Measurements from ENCODE around the gene PHLPP1. TPM values are rescaled to one million over a fixed set of nuclear protein-coding genes. Genes with fewer than 3 reads are reported as not detected.

PHLPP1 gene
- total and polyA plus RNA-seq, 2 of the 13 experiments (the other 11 are each of a cell fraction or from before 2014, with no cell fraction given): 9.8 to 18.5 TPM

- Histone ChIP-seq H3K4me1 (ENCODE audit: insufficient read depth, low read length) (peaks cover 9% of the 10 kb centered on the region), H3K36me3 (replicated peaks in 1 of 2; ENCODE audit: control insufficient read depth in 1 of 2, insufficient read depth in 2 of 2, low read length in 2 of 2) (no peaks in the 10 kb centered on the region), H2AFZ (ENCODE audit: low read length) (no peak overlapping the region), H3K9me3 (ENCODE audit: low read length) (no peaks in the 10 kb centered on the region), H3K27ac (ENCODE audit: extremely low read length, insufficient read depth, low read length) (peak overlapping the region; percentile 88), H3K79me2 (ENCODE audit: insufficient read depth, low read length) (peaks cover 51% of the 10 kb centered on the region), H3K27me3 (ENCODE audit: control insufficient read depth in 1 of 2, insufficient read depth in 2 of 2, low read length in 2 of 2) (no peaks in the 10 kb centered on the region; a peak in 1 of 5 replicates), H3K4me3 (replicated peaks in 1 of 3; ENCODE audit: insufficient read depth in 1 of 3, low read depth in 2 of 3, low read length in 3 of 3) (peak overlapping the region; percentile 72 to 86 (median 78); a peak in 5 of 6 replicates), H4K20me1 (ENCODE audit: insufficient read depth, low read length) (peaks cover 15% of the 10 kb centered on the region), H3K4me2 (ENCODE audit: low read depth, low read length) (peak overlapping the region; percentile 68), H3K9ac (ENCODE audit: insufficient read depth, low read depth, low read length) (peak overlapping the region; percentile 81)
- ChIA-PET CTCF (ENCODE audit: low intra/inter-chr PET ratio, low total read pairs) (interaction anchor here (2.1 kb wide), 1 partner anchor 242 kb away, joined by 9 read pairs; no protein-coding TSS in a partner anchor), POLR2A (interaction anchor here (0.6 to 4.1 kb wide), 5 partner anchors 8 to 80 kb away, joined by 3 to 34 read pairs (median 7); no protein-coding TSS in a partner anchor)
- ATAC-seq (no peak), FAIRE-seq (no peak), DNase-seq (ENCODE audit: low spot score) (no peak)
- intact Hi-C loops (cut with micrococcal nuclease; ENCODE audit: unreplicated experiment): loop anchor here (2.0 to 5.0 kb wide), 4 partner anchors 25 to 221 kb away; no protein-coding TSS in a partner anchor
- no TSS peak for BruUV-seq (replicated peaks)
- 0% methylated on average over 3 of the region's 127 CpGs for WGBS (ENCODE audit: low lambda C conversion rate)
- in situ Hi-C loops (cut with HindIII; ENCODE audit: extremely low pct_ligation_motif_present, low pct_unique_long_range_greater_than_20kb): loop anchor here (5.0 to 10.0 kb wide), 3 partner anchors 86 to 269 kb away; no protein-coding TSS in a partner anchor
- TF ChIP-seq MXI1 (IDR thresholded peaks at IDR 0.05; ENCODE audit: borderline replicate concordance, low read depth, low read length) (peak; percentile 30; the same call in 1 of the 3 replicates), ZNF883 (CRISPR knock-in tag; IDR thresholded peaks at IDR 0.05; ENCODE audit: not compliant biosample characterization) (peak; percentile 54), ETV6 (CRISPR knock-in tag; conservative IDR thresholded peaks at IDR 0.05) (0 out of 2 replicates have a peak, but pooled peaks have one; percentile 58), ZSCAN21 (CRISPR knock-in tag; IDR thresholded peaks at IDR 0.05; ENCODE audit: borderline replicate concordance) (peak; percentile 52; the same call in 1 of the 2 replicates), ZNF354B (CRISPR knock-in tag; IDR thresholded peaks at IDR 0.05) (no peak), FLYWCH1 (CRISPR knock-in tag; IDR thresholded peaks at IDR 0.05) (no peak), ZNF776 (CRISPR knock-in tag; IDR thresholded peaks at IDR 0.05) (0 out of 2 replicates have a peak, but pooled peaks have one; percentile 35), AGO1 (IDR thresholded peaks at IDR 0.05; ENCODE audit: low read depth, low read length, poor library complexity, severe bottlenecking) (no peak), NFIB (CRISPR knock-in tag; IDR thresholded peaks at IDR 0.05; ENCODE audit: borderline replicate concordance) (no peak), KDM5A (IDR thresholded peaks at IDR 0.05; ENCODE audit: borderline replicate concordance, low read length) (no peak), ZNF629 (CRISPR knock-in tag; conservative IDR thresholded peaks at IDR 0.05) (no peak), ATF7-NPFF (CRISPR knock-in tag; IDR thresholded peaks at IDR 0.05; ENCODE audit: low read depth) (peak; percentile 19; the same call in 1 of the 2 replicates), TBX2 (CRISPR knock-in tag; IDR thresholded peaks at IDR 0.05; ENCODE audit: borderline replicate concordance) (no peak), ZC3H13 (CRISPR knock-in tag; IDR thresholded peaks at IDR 0.05) (0 out of 2 replicates have a peak, but pooled peaks have one; percentile 8), NFE2 (CRISPR knock-in tag; IDR thresholded peaks at IDR 0.05) (0 out of 2 replicates have a peak, but pooled peaks have one; percentile 13), ARHGAP35 (CRISPR knock-in tag; IDR thresholded peaks at IDR 0.05; ENCODE audit: borderline replicate concordance) (no peak), TEAD3 (CRISPR knock-in tag; optimal IDR thresholded peaks at IDR 0.05; ENCODE audit: borderline replicate concordance) (peak; percentile 33), ZNF124 (CRISPR knock-in tag; IDR thresholded peaks at IDR 0.05) (no peak), HMGXB4 (CRISPR knock-in tag; IDR thresholded peaks at IDR 0.05; ENCODE audit: borderline replicate concordance in 1 of 2, low read depth in 1 of 2) (0 out of 4 replicates have a peak, but pooled peaks of 1 of the 2 experiments have one; percentile 7), ZNF557 (CRISPR knock-in tag; IDR thresholded peaks at IDR 0.05) (no peak)
- TF ChIP-seq, protein P1, sequence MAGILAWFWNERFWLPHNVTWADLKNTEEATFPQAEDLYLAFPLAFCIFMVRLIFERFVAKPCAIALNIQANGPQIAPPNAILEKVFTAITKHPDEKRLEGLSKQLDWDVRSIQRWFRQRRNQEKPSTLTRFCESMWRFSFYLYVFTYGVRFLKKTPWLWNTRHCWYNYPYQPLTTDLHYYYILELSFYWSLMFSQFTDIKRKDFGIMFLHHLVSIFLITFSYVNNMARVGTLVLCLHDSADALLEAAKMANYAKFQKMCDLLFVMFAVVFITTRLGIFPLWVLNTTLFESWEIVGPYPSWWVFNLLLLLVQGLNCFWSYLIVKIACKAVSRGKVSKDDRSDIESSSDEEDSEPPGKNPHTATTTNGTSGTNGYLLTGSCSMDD (CRISPR knock-in tag; IDR thresholded peaks at IDR 0.05): no peak
These were observed 646 bp downstream of the PHLPP1 start for GRCh38 chr18:62715759-62716615.
